Smooth muscle cell of the brain vasculature (primary cell): ENCODE data around the gene PPM1M.

Experiments
- DNase-seq: peaks from one replicate; pipeline ENCODE4 v3.0.0-alpha.2; 2012; ENCODE audit warnings: low read depth, low spot score

PPM1M gene

GRCh38 chr3:52295671-52296208, 50.2 kb downstream of the PPM1M start:
- DNase-seq: no peak

- no peak for DNase-seq
Observed at GRCh38 chr3:52297242-52298148, 51.9 kb downstream of the PPM1M start.

GRCh38 chr3:52298149-52299098, 52.9 kb downstream of the PPM1M start:
- no peak for DNase-seq

GRCh38 chr3:52299247-52299878, 53.8 kb downstream of the PPM1M start:
- no peak for DNase-seq
